HCT116 (cell line): ENCODE measurements around the gene TATDN2.

Experiments
- CTCF ChIP-seq, 3 experiments: fragments of 200-600 bp in 1 of 3; sonication (generic) in 1 of 3; IDR thresholded peaks in 2 of 3; conservative IDR thresholded peaks in 1 of 3; 2 replicates each; pipeline ENCODE4 v1.5.1; 2012 to 2017; ENCODE audit warnings: low read depth in 2 of 3, low read length in 2 of 3, antibody characterized with exemption in 1 of 3, borderline replicate concordance in 1 of 3, control low read depth in 1 of 3, mild to moderate bottlenecking in 1 of 3, mixed read lengths in 1 of 3, mixed run types in 1 of 3, moderate library complexity in 1 of 3; ENCODE audit not compliant: insufficient read depth in 1 of 3
- ELF1 ChIP-seq: IDR thresholded peaks from 2 replicates; pipeline ENCODE4 v1.6.1; 2012; ENCODE audit warnings: low read depth, borderline replicate concordance
- EZH2 ChIP-seq: fragments of 200-600 bp; sonication (generic); IDR thresholded peaks from 2 replicates; pipeline ENCODE4 v1.6.1; 2017; ENCODE audit warnings: antibody characterized with exemption, mixed run types
- MAX ChIP-seq: IDR thresholded peaks from 2 replicates; pipeline ENCODE4 v1.6.1; 2012
- POLR2A ChIP-seq: IDR thresholded peaks from 2 replicates; pipeline ENCODE4 v1.7.0; 2011; ENCODE audit warnings: borderline replicate concordance; ENCODE audit not compliant: insufficient read depth, insufficient read length; ENCODE audit errors: extremely low read depth
- POLR2AphosphoS5 ChIP-seq: IDR thresholded peaks from 2 replicates; pipeline ENCODE4 v1.6.1; 2011; ENCODE audit warnings: mild to moderate bottlenecking, low read depth, low read length, moderate library complexity
- REST ChIP-seq: IDR thresholded peaks from 2 replicates; pipeline ENCODE4 v1.6.1; 2012; ENCODE audit warnings: low read depth
- YY1 ChIP-seq: IDR thresholded peaks from 2 replicates; pipeline ENCODE4 v1.6.1; 2011; ENCODE audit warnings: low read length, low read depth, moderate library complexity, mild to moderate bottlenecking; ENCODE audit not compliant: insufficient replicate concordance; ENCODE audit errors: extremely low read depth

GRCh38 chr3:10244009-10244408, 4.2 kb upstream of the TATDN2 start:
- no peak for TF ChIP-seq CTCF (IDR thresholded peaks at IDR 0.05 in 2 of 3, conservative IDR thresholded peaks at IDR 0.05 in 1 of 3; ENCODE audit: borderline replicate concordance in 1 of 3, insufficient read depth in 1 of 3, low read depth in 2 of 3, low read length in 2 of 3)
- TF ChIP-seq POLR2AphosphoS5 = no peak
- no peak for TF ChIP-seq REST
- TF ChIP-seq EZH2 = no peak
- no peak for TF ChIP-seq POLR2A
- TF ChIP-seq MAX = no peak
- TF ChIP-seq ELF1 = no peak
- no peak for TF ChIP-seq YY1
